ENCODE measurements around the gene FBXO21.
"Not testable (repeated sequence)": the region's sequence is repeated elsewhere in the genome, so short reads cannot be mapped to it uniquely, and the experiment has no call there.

FBXO21 gene

GRCh38 chr12:117226505-117226904 is 36.2 kb upstream of the FBXO21 start:
- Histone ChIP-seq H3K9me2 (replicated peaks; ENCODE audit: insufficient read depth, low read length) (no peaks in the 10 kb centered on the region), H2AFZ (ENCODE audit: low read length) (no peak overlapping the region), H3F3A (ENCODE audit: insufficient read depth, low read length) (no peaks in the 10 kb centered on the region), H3K27me3 (replicated peaks; ENCODE audit: insufficient read depth, low read length) (peaks cover 4% of the 10 kb centered on the region; the same call in 1 of the 2 replicates), H3K4me3 (ENCODE audit: low read length) (no peak overlapping the region), H3K27ac (ENCODE audit: low read length) (no peak overlapping the region), H3K9me3 (replicated peaks; ENCODE audit: insufficient read depth, low read length) (no peaks in the 10 kb centered on the region), H3K9ac (ENCODE audit: low read length) (no peak overlapping the region), H3K36me3 (replicated peaks; ENCODE audit: insufficient read depth, low read length) (no peaks in the 10 kb centered on the region), H3K79me2 (ENCODE audit: low read length) (no peaks in the 10 kb centered on the region), H4K20me1 (ENCODE audit: insufficient read depth, low read length) (no peaks in the 10 kb centered on the region), H3K4me2 (ENCODE audit: low read depth, low read length) (no peak overlapping the region), H3K4me1 (ENCODE audit: low read length) (no peaks in the 10 kb centered on the region)
- TF ChIP-seq EZH2 (optimal IDR thresholded peaks at IDR 0.05; ENCODE audit: low read depth, low read length) (no peak), CTCF (IDR thresholded peaks at IDR 0.05; ENCODE audit: low read length) (no peak), EZH2phosphoT487 (IDR thresholded peaks at IDR 0.05; ENCODE audit: low read length) (no peak)
- no peak for DNase-seq

GRCh38 chr12:117225179-117225578 is 34.9 kb upstream of the FBXO21 start:
- Histone ChIP-seq H3K27ac (ENCODE audit: low read length) (no peak overlapping the region), H3K9me3 (replicated peaks; ENCODE audit: insufficient read depth, low read length) (no peaks in the 10 kb centered on the region), H3K9ac (ENCODE audit: low read length) (no peak overlapping the region), H3F3A (ENCODE audit: insufficient read depth, low read length) (no peaks in the 10 kb centered on the region), H4K20me1 (ENCODE audit: insufficient read depth, low read length) (no peaks in the 10 kb centered on the region), H3K4me1 (ENCODE audit: low read length) (no peaks in the 10 kb centered on the region), H3K9me2 (replicated peaks; ENCODE audit: insufficient read depth, low read length) (no peaks in the 10 kb centered on the region), H3K79me2 (ENCODE audit: low read length) (no peaks in the 10 kb centered on the region), H3K27me3 (replicated peaks; ENCODE audit: insufficient read depth, low read length) (peaks cover 4% of the 10 kb centered on the region; the same call in 1 of the 2 replicates), H3K36me3 (replicated peaks; ENCODE audit: insufficient read depth, low read length) (no peaks in the 10 kb centered on the region), H2AFZ (ENCODE audit: low read length) (no peak overlapping the region), H3K4me2 (ENCODE audit: low read depth, low read length) (no peak overlapping the region), H3K4me3 (ENCODE audit: low read length) (no peak overlapping the region)
- no peak for TF ChIP-seq CTCF (IDR thresholded peaks at IDR 0.05; ENCODE audit: low read length)
- no peak for TF ChIP-seq EZH2phosphoT487 (IDR thresholded peaks at IDR 0.05; ENCODE audit: low read length)
- no peak for TF ChIP-seq EZH2 (optimal IDR thresholded peaks at IDR 0.05; ENCODE audit: low read depth, low read length)
- DNase-seq = no peak

- not testable (repeated sequence) for H4K20me1 ChIP-seq (ENCODE audit: insufficient read depth, low read length); H3K27me3 ChIP-seq (replicated peaks; ENCODE audit: insufficient read depth, low read length); DNase-seq; H3K9me2 ChIP-seq (replicated peaks; ENCODE audit: insufficient read depth, low read length); H3K36me3 ChIP-seq (replicated peaks; ENCODE audit: insufficient read depth, low read length); H3K27ac ChIP-seq (ENCODE audit: low read length); H3K79me2 ChIP-seq (ENCODE audit: low read length); H3K4me3 ChIP-seq (ENCODE audit: low read length); H3K9me3 ChIP-seq (replicated peaks; ENCODE audit: insufficient read depth, low read length); H2AFZ ChIP-seq (ENCODE audit: low read length); H3K4me2 ChIP-seq (ENCODE audit: low read depth, low read length); H3K9ac ChIP-seq (ENCODE audit: low read length); H3K4me1 ChIP-seq (ENCODE audit: low read length); H3F3A ChIP-seq (ENCODE audit: insufficient read depth, low read length)
Observed at GRCh38 chr12:117220947-117221346, 30.7 kb upstream of the FBXO21 start.

GRCh38 chr12:117218149-117218548 is 27.9 kb upstream of the FBXO21 start:
- Histone ChIP-seq H3K4me2 (ENCODE audit: low read depth, low read length) (no peak overlapping the region), H3K9me3 (replicated peaks; ENCODE audit: insufficient read depth, low read length) (no peaks in the 10 kb centered on the region), H3K9ac (ENCODE audit: low read length) (no peak overlapping the region), H3F3A (ENCODE audit: insufficient read depth, low read length) (no peaks in the 10 kb centered on the region), H4K20me1 (ENCODE audit: insufficient read depth, low read length) (no peaks in the 10 kb centered on the region), H3K36me3 (replicated peaks; ENCODE audit: insufficient read depth, low read length) (no peaks in the 10 kb centered on the region), H3K4me1 (ENCODE audit: low read length) (no peaks in the 10 kb centered on the region), H3K27ac (ENCODE audit: low read length) (no peak overlapping the region), H3K79me2 (ENCODE audit: low read length) (no peaks in the 10 kb centered on the region), H3K4me3 (ENCODE audit: low read length) (no peak overlapping the region), H3K27me3 (replicated peaks; ENCODE audit: insufficient read depth, low read length) (peaks cover 6% of the 10 kb centered on the region), H2AFZ (ENCODE audit: low read length) (no peak overlapping the region), H3K9me2 (replicated peaks; ENCODE audit: insufficient read depth, low read length) (no peaks in the 10 kb centered on the region)
- TF ChIP-seq EZH2phosphoT487 (IDR thresholded peaks at IDR 0.05; ENCODE audit: low read length) (no peak), CTCF (IDR thresholded peaks at IDR 0.05; ENCODE audit: low read length) (no peak), EZH2 (optimal IDR thresholded peaks at IDR 0.05; ENCODE audit: low read depth, low read length) (no peak)
- DNase-seq = no peak

Data from MM.1S (cell line).